ENCODE data around the gene C20orf204. TPM values are rescaled to one million over a fixed set of nuclear protein-coding genes. Genes with fewer than 3 reads are reported as not detected.

The C20orf204 gene
- total RNA-seq, 3 donors from 2014 or later = 1.0 to 1.8 (median 1.7) TPM

DNA sequence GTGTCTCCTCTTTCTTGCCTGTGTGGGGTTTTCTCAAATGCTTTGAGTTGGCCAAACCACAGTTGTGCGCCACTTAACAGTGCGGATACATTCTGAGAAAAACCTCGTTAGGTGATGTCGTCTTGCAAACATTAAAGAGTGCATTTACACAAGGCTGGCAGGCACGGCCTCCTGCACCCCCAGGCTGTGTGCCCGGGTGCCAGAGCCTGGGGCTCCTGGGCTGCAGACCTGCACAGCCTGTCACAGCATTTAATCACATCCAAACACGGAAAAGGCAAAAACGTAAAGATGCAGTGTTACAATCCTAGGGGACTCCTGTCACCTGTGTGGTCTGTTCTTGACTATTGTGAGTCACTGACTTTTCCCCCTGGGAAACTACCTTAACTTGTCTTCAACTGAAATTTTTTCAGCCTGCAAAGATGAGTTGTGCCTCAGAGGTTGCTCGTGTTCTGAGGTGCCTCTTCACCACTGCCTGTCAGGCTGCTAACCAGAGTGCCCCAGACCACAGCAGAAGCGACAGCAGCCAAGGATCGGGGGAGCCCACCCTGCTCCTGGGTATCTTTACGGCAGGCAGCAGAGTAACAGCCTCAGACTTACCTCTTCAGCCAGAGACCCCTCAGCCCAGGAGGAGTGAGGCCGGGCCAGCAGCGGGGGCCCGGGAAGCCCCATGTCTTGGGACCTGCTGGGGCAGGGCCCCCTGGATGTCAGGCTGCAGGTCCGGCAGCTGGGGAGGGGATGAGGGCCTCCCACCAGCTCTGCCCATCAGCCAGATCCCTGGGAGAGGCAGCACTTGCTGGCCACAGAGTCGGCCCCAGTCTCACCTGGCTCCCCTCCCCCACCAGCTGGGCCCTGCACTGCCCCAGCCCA is 683 bp upstream of the C20orf204 start:
- DNase-seq (peak in 1 of 3 donors; percentile 46), ATAC-seq (no peak)
- H3K36me3 ChIP-seq (ENCODE audit: low read depth) = peaks cover 3% of the 10 kb centered on the region
- H3K9me3 ChIP-seq = no peaks in the 10 kb centered on the region
- TF ChIP-seq, protein P1, sequence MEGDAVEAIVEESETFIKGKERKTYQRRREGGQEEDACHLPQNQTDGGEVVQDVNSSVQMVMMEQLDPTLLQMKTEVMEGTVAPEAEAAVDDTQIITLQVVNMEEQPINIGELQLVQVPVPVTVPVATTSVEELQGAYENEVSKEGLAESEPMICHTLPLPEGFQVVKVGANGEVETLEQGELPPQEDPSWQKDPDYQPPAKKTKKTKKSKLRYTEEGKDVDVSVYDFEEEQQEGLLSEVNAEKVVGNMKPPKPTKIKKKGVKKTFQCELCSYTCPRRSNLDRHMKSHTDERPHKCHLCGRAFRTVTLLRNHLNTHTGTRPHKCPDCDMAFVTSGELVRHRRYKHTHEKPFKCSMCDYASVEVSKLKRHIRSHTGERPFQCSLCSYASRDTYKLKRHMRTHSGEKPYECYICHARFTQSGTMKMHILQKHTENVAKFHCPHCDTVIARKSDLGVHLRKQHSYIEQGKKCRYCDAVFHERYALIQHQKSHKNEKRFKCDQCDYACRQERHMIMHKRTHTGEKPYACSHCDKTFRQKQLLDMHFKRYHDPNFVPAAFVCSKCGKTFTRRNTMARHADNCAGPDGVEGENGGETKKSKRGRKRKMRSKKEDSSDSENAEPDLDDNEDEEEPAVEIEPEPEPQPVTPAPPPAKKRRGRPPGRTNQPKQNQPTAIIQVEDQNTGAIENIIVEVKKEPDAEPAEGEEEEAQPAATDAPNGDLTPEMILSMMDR (IDR thresholded peaks at IDR 0.05) = no peak
- no peak overlapping the region for H3K4me3 ChIP-seq
- intact Hi-C loops (cut with DNase I, micrococcal nuclease) = no loop called here
- H3K4me1 ChIP-seq (ENCODE audit: low read depth) = peaks cover 19% of the 10 kb centered on the region

DNA sequence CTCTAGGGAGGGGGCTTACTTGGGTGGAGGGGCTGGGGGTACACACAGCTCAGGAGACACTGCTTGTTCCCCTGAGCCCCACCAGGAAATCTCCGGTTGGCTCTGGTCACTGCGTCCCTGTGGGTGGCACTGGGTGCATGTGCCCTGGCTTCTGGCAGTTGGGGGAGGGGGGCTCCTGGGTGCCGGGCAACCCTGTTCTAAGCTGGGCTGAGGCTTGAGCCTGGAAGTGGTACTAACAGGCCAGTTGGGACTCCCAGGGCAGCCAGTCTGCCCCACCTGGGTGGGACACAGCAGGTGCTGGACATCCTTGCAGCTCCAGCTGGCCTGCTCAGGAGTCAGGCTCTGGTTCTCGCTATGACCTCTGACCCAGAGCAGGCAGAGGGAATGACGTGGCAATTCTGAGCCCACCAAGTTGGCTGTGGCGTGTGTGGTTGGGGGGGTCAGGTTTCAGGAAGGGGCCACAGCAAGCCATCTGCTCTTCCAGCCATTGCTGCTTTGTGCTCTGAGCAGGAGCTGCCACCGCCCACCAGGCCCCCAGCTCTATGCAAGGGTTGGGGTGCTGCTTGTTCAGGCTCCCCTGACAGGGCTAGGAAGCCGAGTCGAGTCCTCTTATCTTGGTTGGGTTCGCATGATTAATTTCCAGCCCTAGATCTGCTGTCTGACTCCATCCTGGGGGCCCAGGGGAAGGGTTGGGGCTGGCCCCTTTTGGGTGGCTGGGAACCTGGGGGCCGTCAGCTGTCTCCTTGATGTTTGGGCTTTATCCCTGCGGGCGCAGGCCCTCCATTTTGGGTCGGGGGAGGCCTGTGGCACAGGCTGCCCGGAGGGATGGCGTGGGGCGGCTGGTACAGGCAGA is 590 bp downstream of the C20orf204 start:
- intact Hi-C loops (cut with DNase I, micrococcal nuclease) = no loop called here
- Histone ChIP-seq H3K4me3 (no peak overlapping the region), H3K4me1 (ENCODE audit: low read depth) (peaks cover 12% of the 10 kb centered on the region), H3K36me3 (ENCODE audit: low read depth) (no peaks in the 10 kb centered on the region), H3K9me3 (no peaks in the 10 kb centered on the region)
- no peak for ATAC-seq
- TF ChIP-seq, protein P1 (IDR thresholded peaks at IDR 0.05) = no peak
- peak in 2 of 3 donors; percentile 23 to 45 for DNase-seq

DNA sequence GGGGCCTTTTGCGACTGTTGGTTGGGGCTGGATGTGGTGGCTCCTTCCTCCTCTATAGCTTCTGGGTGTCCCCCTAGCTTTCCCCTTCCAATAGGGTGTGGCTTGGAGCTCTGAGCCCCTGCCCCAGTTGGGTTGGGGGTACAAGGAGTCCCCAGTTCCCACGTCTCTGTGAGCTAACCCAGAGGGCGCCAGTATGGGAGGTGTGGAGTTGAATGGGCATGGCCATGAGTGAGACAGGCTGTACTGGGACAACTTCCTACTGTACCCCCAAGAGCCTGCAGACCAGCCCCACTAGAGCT is 1.2 kb downstream of the C20orf204 start:
- TF ChIP-seq, protein P1 (IDR thresholded peaks at IDR 0.05) = no peak
- intact Hi-C loops (cut with DNase I, micrococcal nuclease) = no loop called here
- H3K36me3 ChIP-seq (ENCODE audit: low read depth) = no peaks in the 10 kb centered on the region
- H3K9me3 ChIP-seq = no peaks in the 10 kb centered on the region
- H3K4me3 ChIP-seq = no peak overlapping the region
- no peak for ATAC-seq
- DNase-seq = no peak
- H3K4me1 ChIP-seq (ENCODE audit: low read depth) = peaks cover 12% of the 10 kb centered on the region

DNA sequence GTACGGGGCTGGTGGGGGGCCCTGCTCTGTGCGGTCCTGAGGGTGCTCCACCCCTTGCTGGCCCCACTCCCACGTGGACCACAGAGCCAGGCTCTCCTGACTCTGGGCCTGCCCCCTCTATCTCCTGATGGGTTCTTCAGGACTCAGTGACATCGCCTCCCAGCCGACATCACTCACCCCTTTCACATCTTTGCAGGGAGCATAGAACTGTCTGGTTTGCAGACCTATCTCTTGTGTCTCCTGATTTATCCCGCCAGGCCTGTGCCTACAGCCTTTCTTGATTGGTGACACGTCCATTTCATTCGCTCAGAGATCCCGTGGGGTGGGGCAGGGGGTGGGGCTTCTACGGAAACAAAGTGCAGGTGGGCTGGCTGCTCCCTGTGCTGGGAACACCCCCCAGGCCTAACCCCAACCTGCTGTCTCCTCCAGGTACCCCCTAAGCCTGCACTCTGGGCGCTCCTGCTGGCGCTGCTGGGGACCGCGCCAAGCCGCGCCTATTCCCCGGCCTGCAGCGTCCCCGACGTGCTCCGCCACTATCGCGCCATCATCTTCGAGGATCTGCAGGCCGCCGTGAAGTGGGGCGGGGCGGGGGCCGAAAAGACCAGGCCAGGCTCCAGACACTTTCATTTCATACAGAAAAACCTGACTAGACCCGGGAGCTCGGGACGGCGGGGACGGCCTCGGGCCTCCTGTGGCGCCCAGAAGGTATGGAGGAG is 1.7 kb downstream of the C20orf204 start:
- DNase-seq (no peak), ATAC-seq (no peak)
- intact Hi-C loops (cut with DNase I, micrococcal nuclease) = no loop called here
- TF ChIP-seq, protein P1 (IDR thresholded peaks at IDR 0.05) = no peak
- Histone ChIP-seq H3K9me3 (no peaks in the 10 kb centered on the region), H3K4me1 (ENCODE audit: low read depth) (peaks cover 12% of the 10 kb centered on the region), H3K4me3 (no peak overlapping the region), H3K36me3 (ENCODE audit: low read depth) (no peaks in the 10 kb centered on the region)

DNA sequence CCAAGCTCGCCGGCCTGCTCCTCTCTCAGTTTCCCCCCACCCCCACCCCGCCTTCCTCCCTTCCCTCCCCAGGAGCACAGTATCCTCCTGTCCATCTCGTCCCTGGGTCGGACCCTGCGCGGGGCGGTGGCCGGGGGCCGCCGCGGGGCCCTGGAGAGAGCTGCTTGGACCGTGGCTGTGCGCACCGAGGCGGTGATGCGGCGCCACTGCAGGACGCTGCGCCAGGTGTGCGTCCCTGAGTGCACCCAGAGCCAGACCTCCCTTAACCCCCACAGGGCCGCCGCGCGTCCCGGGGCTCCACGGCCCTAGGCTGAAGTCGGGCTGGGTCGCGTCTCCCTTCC is 2.2 kb downstream of the C20orf204 start:
- TF ChIP-seq, protein P1 (IDR thresholded peaks at IDR 0.05) = no peak
- Histone ChIP-seq H3K4me1 (ENCODE audit: low read depth) (peaks cover 12% of the 10 kb centered on the region), H3K36me3 (ENCODE audit: low read depth) (no peaks in the 10 kb centered on the region), H3K9me3 (no peaks in the 10 kb centered on the region), H3K4me3 (no peak overlapping the region)
- ATAC-seq (peak; percentile 62), DNase-seq (no peak)
- intact Hi-C loops (cut with DNase I, micrococcal nuclease) = no loop called here

Data from mucosa of descending colon (tissue), 3 donors.